Upper lobe of left lung (tissue), 4 donors: ENCODE results near the gene COMTD1.

Experiments used
- EP300 ChIP-seq, 4 donors: sonication (generic); formaldehyde crosslinking; IDR thresholded peaks; one replicate each; pipeline ENCODE4 v1.5.1; 2017; ENCODE audit warnings: antibody characterized with exemption in 4 of 4, control low read depth in 2 of 4
- POLR2A ChIP-seq, 4 donors: fragments of 450-650 bp; IDR thresholded peaks; one replicate each; pipeline ENCODE4 v1.5.1; 2016 to 2017; ENCODE audit warnings: antibody characterized with exemption in 4 of 4, mild to moderate bottlenecking in 2 of 4
- TF ChIP-seq, protein P1 (sequence below), 6 experiments: fragments of 450-650 bp in 4 of 6; fragments of 200-600 bp in 2 of 6; sonication (generic) in 2 of 6; IDR thresholded peaks; one replicate each; pipeline ENCODE4 v1.5.1; 2016 to 2019; ENCODE audit warnings: antibody characterized with exemption in 6 of 6

DNA sequence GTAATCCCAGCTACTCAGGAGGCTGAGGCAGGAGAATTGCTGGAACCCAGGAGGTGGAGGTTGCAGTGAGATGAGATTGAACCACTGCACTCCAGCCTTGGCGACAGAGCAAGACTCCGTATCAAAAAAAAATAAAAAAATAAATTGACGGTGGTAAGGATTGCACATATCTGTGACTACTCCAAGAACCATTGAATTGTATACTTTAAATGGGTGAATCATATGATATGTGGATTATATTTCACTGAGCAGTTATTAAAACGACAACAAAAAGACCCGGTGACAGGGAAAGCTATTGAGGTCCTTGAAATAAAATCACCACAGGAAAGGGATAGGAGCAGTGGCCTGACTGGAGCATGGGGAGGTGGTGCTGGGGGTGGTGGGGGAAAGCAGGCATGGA is 31.2 kb upstream of the COMTD1 start:
- TF ChIP-seq, protein P1, sequence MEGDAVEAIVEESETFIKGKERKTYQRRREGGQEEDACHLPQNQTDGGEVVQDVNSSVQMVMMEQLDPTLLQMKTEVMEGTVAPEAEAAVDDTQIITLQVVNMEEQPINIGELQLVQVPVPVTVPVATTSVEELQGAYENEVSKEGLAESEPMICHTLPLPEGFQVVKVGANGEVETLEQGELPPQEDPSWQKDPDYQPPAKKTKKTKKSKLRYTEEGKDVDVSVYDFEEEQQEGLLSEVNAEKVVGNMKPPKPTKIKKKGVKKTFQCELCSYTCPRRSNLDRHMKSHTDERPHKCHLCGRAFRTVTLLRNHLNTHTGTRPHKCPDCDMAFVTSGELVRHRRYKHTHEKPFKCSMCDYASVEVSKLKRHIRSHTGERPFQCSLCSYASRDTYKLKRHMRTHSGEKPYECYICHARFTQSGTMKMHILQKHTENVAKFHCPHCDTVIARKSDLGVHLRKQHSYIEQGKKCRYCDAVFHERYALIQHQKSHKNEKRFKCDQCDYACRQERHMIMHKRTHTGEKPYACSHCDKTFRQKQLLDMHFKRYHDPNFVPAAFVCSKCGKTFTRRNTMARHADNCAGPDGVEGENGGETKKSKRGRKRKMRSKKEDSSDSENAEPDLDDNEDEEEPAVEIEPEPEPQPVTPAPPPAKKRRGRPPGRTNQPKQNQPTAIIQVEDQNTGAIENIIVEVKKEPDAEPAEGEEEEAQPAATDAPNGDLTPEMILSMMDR (IDR thresholded peaks at IDR 0.05): no peak
- TF ChIP-seq POLR2A (IDR thresholded peaks at IDR 0.05) (no peak), EP300 (IDR thresholded peaks at IDR 0.05) (no peak)
